SK-N-SH (cell line): Measurements from ENCODE around the gene CYFIP1. TPM values are rescaled to one million over a fixed set of nuclear protein-coding genes. Genes with fewer than 3 reads are reported as not detected.

ENCODE experiments used
- CTCF ChIA-PET: fragments of 300-600, 350-600 bp; formaldehyde crosslinking; extraction: SDS; loops from one replicate; lab custom pipeline; 2021; lab: Yijun Ruan, JAX
- POLR2A ChIA-PET: fragments of 350-600 bp; sonication (Branson Sonifier 250); formaldehyde crosslinking; extraction: SDS; loops from one replicate; lab custom pipeline; 2020; ENCODE audit warnings: antibody characterized with exemption, inconsistent platforms; lab: Yijun Ruan, JAX
- DNase-seq: peaks from one replicate; pipeline ENCODE4 v3.0.0; 2012
- H2AFZ ChIP-seq: fragments of 200-600 bp; sonication (generic); 2 replicates; pipeline ENCODE4 v1.8.1; 2016; ENCODE audit warnings: antibody characterized with exemption, mild to moderate bottlenecking, low read depth
- H3F3A ChIP-seq: fragments of 200-600 bp; sonication (generic); replicated peaks from 2 replicates; pipeline ENCODE3; 2016; ENCODE audit warnings: antibody characterized with exemption, mild to moderate bottlenecking; ENCODE audit not compliant: insufficient read depth
- H3K27ac ChIP-seq, 2 experiments: fragments of 200-500 bp in 1 of 2; fragments of 200-600 bp in 1 of 2; sonication (Bioruptor generic) in 1 of 2; sonication (generic), shearing (Covaris generic) in 1 of 2; 2 replicates each; pipeline versions ENCODE4 v1.5.1 to v1.6.1; 2014 to 2016; ENCODE audit warnings: low read depth in 2 of 2, inconsistent platforms in 1 of 2, low read length in 1 of 2, mild to moderate bottlenecking in 1 of 2, mixed read lengths in 1 of 2
- H3K27me3 ChIP-seq: fragments of 200-600 bp; sonication (generic), shearing (Covaris generic); 2 replicates; pipeline ENCODE4 v1.6.1; 2016; ENCODE audit warnings: mixed run types; ENCODE audit not compliant: insufficient read depth
- H3K36me3 ChIP-seq, 2 experiments: fragments of 200-500 bp in 1 of 2; fragments of 200-600 bp in 1 of 2; sonication (Bioruptor generic) in 1 of 2; sonication (generic) in 1 of 2; replicated peaks in 1 of 2; 2 replicates each; pipeline versions ENCODE3 to v1.5.1; 2014 to 2016; ENCODE audit warnings: low read length in 1 of 2, mild to moderate bottlenecking in 1 of 2; ENCODE audit not compliant: insufficient read depth in 2 of 2, control insufficient read depth in 1 of 2
- H3K4me1 ChIP-seq, 2 experiments: fragments of 200-500 bp in 1 of 2; fragments of 200-600 bp in 1 of 2; sonication (Bioruptor generic) in 1 of 2; sonication (generic), shearing (Covaris generic) in 1 of 2; 2 replicates each; pipeline versions ENCODE4 v1.5.1 to v1.6.1; 2014 to 2016; ENCODE audit warnings: low read depth in 1 of 2, low read length in 1 of 2, mixed run types in 1 of 2; ENCODE audit not compliant: insufficient read depth in 2 of 2, control insufficient read depth in 1 of 2
- H3K4me2 ChIP-seq: fragments of 200-600 bp; sonication (generic), shearing (Covaris generic); 2 replicates; pipeline ENCODE4 v1.6.1; 2017; ENCODE audit warnings: mixed run types
- H3K4me3 ChIP-seq, 2 experiments: fragments of 200-500 bp in 1 of 2; fragments of 200-600 bp in 1 of 2; sonication (Bioruptor generic) in 1 of 2; sonication (generic), shearing (Covaris generic) in 1 of 2; 2 replicates each; pipeline versions ENCODE4 v1.5.1 to v1.8.1; 2014 to 2016; ENCODE audit warnings: low read depth in 2 of 2, inconsistent platforms in 1 of 2, low read length in 1 of 2, mild to moderate bottlenecking in 1 of 2, mixed read lengths in 1 of 2, moderate library complexity in 1 of 2
- H3K79me2 ChIP-seq: fragments of 200-600 bp; sonication (generic); 2 replicates; pipeline ENCODE4 v1.8.1; 2017; ENCODE audit warnings: mild to moderate bottlenecking; ENCODE audit not compliant: insufficient read depth
- H3K9ac ChIP-seq: fragments of 200-600 bp; sonication (generic); 2 replicates; pipeline ENCODE4 v1.6.1; 2017; ENCODE audit warnings: mixed run types
- H3K9me2 ChIP-seq: fragments of 200-600 bp; sonication (generic); 2 replicates; pipeline ENCODE4 v1.6.1; 2017; ENCODE audit warnings: mixed run types
- H3K9me3 ChIP-seq: fragments of 200-600 bp; sonication (generic); 2 replicates; pipeline ENCODE4 v1.6.1; 2017; ENCODE audit warnings: mixed run types, mild to moderate bottlenecking, moderate library complexity
- H4K20me1 ChIP-seq: fragments of 200-600 bp; sonication (generic); 2 replicates; pipeline ENCODE4 v1.6.1; 2017; ENCODE audit warnings: mild to moderate bottlenecking, mixed run types; ENCODE audit not compliant: insufficient read depth
- CHD2 ChIP-seq: fragments of 150-350 bp; IDR thresholded peaks from 2 replicates; pipeline ENCODE4 v1.6.1; 2018; ENCODE audit warnings: low read length; ENCODE audit not compliant: partially characterized antibody
- EP300 ChIP-seq, 2 experiments: IDR thresholded peaks; 2 replicates each; pipeline versions ENCODE4 v1.4.0 to v1.6.1; 2012; ENCODE audit warnings: borderline replicate concordance in 1 of 2, low read depth in 1 of 2, low read length in 1 of 2
- EZH2phosphoT487 ChIP-seq: fragments of 200-600 bp; sonication (generic); IDR thresholded peaks from 2 replicates; pipeline ENCODE4 v1.6.1; 2017; ENCODE audit warnings: low read depth, mixed run types, mild to moderate bottlenecking, antibody characterized with exemption, moderate library complexity, borderline replicate concordance
- FOSL2 ChIP-seq: IDR thresholded peaks from 2 replicates; pipeline ENCODE4 v1.4.0; 2012; ENCODE audit warnings: low read depth, mild to moderate bottlenecking, moderate library complexity, borderline replicate concordance
- FOXJ3 ChIP-seq: sonication (generic); formaldehyde crosslinking; IDR thresholded peaks from 2 replicates; pipeline ENCODE4 v1.5.1; 2020; ENCODE audit warnings: mild to moderate bottlenecking, missing genetic modification reagents
- GABPA ChIP-seq: IDR thresholded peaks from 2 replicates; pipeline ENCODE4 v1.4.0; 2012; ENCODE audit warnings: low read depth, mild to moderate bottlenecking
- GATA2 ChIP-seq: sonication (generic); formaldehyde crosslinking; IDR thresholded peaks from 2 replicates; pipeline ENCODE4 v1.5.0; 2020; ENCODE audit warnings: mild to moderate bottlenecking, missing genetic modification reagents
- JUND ChIP-seq: IDR thresholded peaks from 2 replicates; pipeline ENCODE4 v1.4.0; 2012
- MEF2A ChIP-seq: IDR thresholded peaks from 2 replicates; pipeline ENCODE4 v1.4.0; 2012; ENCODE audit warnings: low read depth, borderline replicate concordance
- POLR2AphosphoS5 ChIP-seq: IDR thresholded peaks from 2 replicates; pipeline ENCODE4 v1.6.1; 2012; ENCODE audit warnings: low read depth, low read length
- RCOR1 ChIP-seq: fragments of 150-350 bp; IDR thresholded peaks from 2 replicates; pipeline ENCODE4 v1.6.1; 2017; ENCODE audit warnings: antibody characterized with exemption, low read length
- RFX5 ChIP-seq: IDR thresholded peaks from 2 replicates; pipeline ENCODE4 v1.6.1; 2012; ENCODE audit warnings: mild to moderate bottlenecking, improper control_type of control experiment, low read length
- SMC3 ChIP-seq: IDR thresholded peaks from 2 replicates; pipeline ENCODE4 v1.6.1; 2012; ENCODE audit warnings: low read depth, low read length, improper control_type of control experiment
- TAF1 ChIP-seq: IDR thresholded peaks from 2 replicates; pipeline ENCODE4 v1.6.1; 2012; ENCODE audit warnings: low read depth, mild to moderate bottlenecking, low read length, moderate library complexity, borderline replicate concordance
- TEAD4 ChIP-seq: IDR thresholded peaks from 2 replicates; pipeline ENCODE4 v1.4.0; 2012; ENCODE audit warnings: mild to moderate bottlenecking, borderline replicate concordance; ENCODE audit not compliant: insufficient read depth
- WGBS: methylation state at CpG from one replicate; pipeline ENCODE4 v1.1.6; 2017; ENCODE audit warnings: low lambda C conversion rate; 5-methylcytosine and 5-hydroxymethylcytosine counted together
- polyA plus RNA-seq, 3 experiments: library from polyadenylated mRNA; depleted of rRNA; stranded (reverse); fragments of >200 nt; gene quantifications; 2 replicates each; pipeline ENCODE4 v1.2.3, GENCODE V29; 2012
- TF ChIP-seq, protein P1 (sequence below): IDR thresholded peaks from 2 replicates; pipeline ENCODE4; 2012
- TF ChIP-seq, protein P2 (sequence below): IDR thresholded peaks from 2 replicates; pipeline ENCODE4 v1.4.0; 2012; ENCODE audit warnings: low read depth, borderline replicate concordance
- TF ChIP-seq, protein P3 (sequence below): IDR thresholded peaks from 2 replicates; pipeline ENCODE4 v1.4.0; 2012; ENCODE audit warnings: low read depth, borderline replicate concordance
- TF ChIP-seq, protein P4 (sequence below): fragments of 150-350 bp; IDR thresholded peaks from 2 replicates; pipeline ENCODE4 v1.6.1; 2016; ENCODE audit warnings: mild to moderate bottlenecking, low read depth, low read length

CYFIP1 gene
- polyA plus RNA-seq, 1 of the 3 experiments (the other 2 are of a cell fraction), result 53.4 TPM

DNA sequence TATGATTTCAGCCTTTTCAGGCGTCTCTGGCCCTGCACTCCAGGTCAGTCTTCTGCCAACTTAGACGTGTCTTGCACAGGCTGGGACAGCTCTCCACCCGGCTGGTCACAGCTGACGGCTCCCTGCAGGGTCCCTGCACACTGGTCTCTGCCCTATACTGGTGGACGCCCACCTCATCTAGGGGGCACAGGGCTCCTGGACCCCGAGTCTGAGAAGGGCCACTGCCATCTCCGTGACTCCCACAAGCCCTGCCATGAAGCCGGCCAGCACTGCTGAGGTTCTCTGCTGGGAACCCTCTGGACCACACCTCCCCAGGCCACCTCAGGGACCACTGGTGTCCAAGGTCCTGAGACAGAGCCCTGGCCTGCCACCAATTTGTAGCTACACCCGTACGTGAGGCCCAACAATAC lies 40.5 kb downstream of the CYFIP1 start (continued):
- TF ChIP-seq RCOR1 (no peak), FOXJ3 (no peak)

GRCh38 chr15:22939051-22939450 lies 41.1 kb downstream of the CYFIP1 start:
- Histone ChIP-seq H2AFZ (no peak overlapping the region), H3K9me2 (no peaks in the 10 kb centered on the region), H3K27ac (no peak overlapping the region), H3K4me3 (no peak overlapping the region), H3F3A (no peaks in the 10 kb centered on the region), H3K4me2 (no peak overlapping the region), H3K9ac (no peak overlapping the region), H3K27me3 (no peaks in the 10 kb centered on the region), H4K20me1 (peaks cover 3% of the 10 kb centered on the region; the same call in 1 of the 2 replicates), H3K79me2 (peaks cover 12% of the 10 kb centered on the region; the same call in 1 of the 2 replicates), H3K4me1 (no peaks in the 10 kb centered on the region), H3K36me3 (peaks cover 31 to 47% of the 10 kb centered on the region in 2 experiments), H3K9me3 (no peaks in the 10 kb centered on the region)
- DNase-seq, result no peak
- CTCF ChIA-PET, result no interaction called here
- POLR2A ChIA-PET, result no interaction called here
- WGBS, result 97% methylated on average over 13 of the region's 13 CpGs
- TF ChIP-seq TEAD4, result no peak
- no peak for TF ChIP-seq EP300 (IDR thresholded peaks at IDR 0.05; ENCODE audit: borderline replicate concordance in 1 of 2, low read depth in 1 of 2, low read length in 1 of 2)
- TF ChIP-seq, protein P1, sequence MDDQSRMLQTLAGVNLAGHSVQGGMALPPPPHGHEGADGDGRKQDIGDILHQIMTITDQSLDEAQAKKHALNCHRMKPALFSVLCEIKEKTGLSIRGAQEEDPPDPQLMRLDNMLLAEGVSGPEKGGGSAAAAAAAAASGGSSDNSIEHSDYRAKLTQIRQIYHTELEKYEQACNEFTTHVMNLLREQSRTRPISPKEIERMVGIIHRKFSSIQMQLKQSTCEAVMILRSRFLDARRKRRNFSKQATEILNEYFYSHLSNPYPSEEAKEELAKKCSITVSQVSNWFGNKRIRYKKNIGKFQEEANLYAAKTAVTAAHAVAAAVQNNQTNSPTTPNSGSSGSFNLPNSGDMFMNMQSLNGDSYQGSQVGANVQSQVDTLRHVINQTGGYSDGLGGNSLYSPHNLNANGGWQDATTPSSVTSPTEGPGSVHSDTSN, result no peak
- TF ChIP-seq FOSL2, result no peak
- TF ChIP-seq, protein P2, sequence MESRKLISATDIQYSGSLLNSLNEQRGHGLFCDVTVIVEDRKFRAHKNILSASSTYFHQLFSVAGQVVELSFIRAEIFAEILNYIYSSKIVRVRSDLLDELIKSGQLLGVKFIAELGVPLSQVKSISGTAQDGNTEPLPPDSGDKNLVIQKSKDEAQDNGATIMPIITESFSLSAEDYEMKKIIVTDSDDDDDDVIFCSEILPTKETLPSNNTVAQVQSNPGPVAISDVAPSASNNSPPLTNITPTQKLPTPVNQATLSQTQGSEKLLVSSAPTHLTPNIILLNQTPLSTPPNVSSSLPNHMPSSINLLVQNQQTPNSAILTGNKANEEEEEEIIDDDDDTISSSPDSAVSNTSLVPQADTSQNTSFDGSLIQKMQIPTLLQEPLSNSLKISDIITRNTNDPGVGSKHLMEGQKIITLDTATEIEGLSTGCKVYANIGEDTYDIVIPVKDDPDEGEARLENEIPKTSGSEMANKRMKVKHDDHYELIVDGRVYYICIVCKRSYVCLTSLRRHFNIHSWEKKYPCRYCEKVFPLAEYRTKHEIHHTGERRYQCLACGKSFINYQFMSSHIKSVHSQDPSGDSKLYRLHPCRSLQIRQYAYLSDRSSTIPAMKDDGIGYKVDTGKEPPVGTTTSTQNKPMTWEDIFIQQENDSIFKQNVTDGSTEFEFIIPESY, result no peak
- TF ChIP-seq TAF1, result no peak
- no peak for TF ChIP-seq CHD2

GRCh38 chr15:22936577-22937472 lies 43.3 kb downstream of the CYFIP1 start:
- Histone ChIP-seq H2AFZ (no peak overlapping the region), H3K27me3 (no peaks in the 10 kb centered on the region), H3K36me3 (peaks cover 34 to 41% of the 10 kb centered on the region in 2 experiments), H3F3A (no peaks in the 10 kb centered on the region), H3K4me3 (no peak overlapping the region), H3K79me2 (peaks cover 9% of the 10 kb centered on the region; the same call in 1 of the 2 replicates), H3K4me1 (no peaks in the 10 kb centered on the region), H3K9me2 (no peaks in the 10 kb centered on the region), H3K9ac (no peak overlapping the region), H3K4me2 (no peak overlapping the region), H4K20me1 (peaks cover 3% of the 10 kb centered on the region; the same call in 1 of the 2 replicates), H3K9me3 (no peaks in the 10 kb centered on the region), H3K27ac (no peak overlapping the region)
- ChIA-PET CTCF (interaction anchor here (0.6 kb wide), 1 partner anchor 48 kb away, joined by 3 read pairs; no protein-coding TSS in a partner anchor), POLR2A (no interaction called here)
- WGBS, result 95% methylated on average over 23 of the region's 23 CpGs
- no peak for DNase-seq
- TF ChIP-seq, protein P3, sequence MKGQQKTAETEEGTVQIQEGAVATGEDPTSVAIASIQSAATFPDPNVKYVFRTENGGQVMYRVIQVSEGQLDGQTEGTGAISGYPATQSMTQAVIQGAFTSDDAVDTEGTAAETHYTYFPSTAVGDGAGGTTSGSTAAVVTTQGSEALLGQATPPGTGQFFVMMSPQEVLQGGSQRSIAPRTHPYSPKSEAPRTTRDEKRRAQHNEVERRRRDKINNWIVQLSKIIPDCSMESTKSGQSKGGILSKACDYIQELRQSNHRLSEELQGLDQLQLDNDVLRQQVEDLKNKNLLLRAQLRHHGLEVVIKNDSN, result no peak
- no peak for TF ChIP-seq GATA2 (CRISPR knock-in tag)
- no peak for TF ChIP-seq EP300 (IDR thresholded peaks at IDR 0.05; ENCODE audit: borderline replicate concordance in 1 of 2, low read depth in 1 of 2, low read length in 1 of 2)
- no peak for TF ChIP-seq SMC3
- TF ChIP-seq MEF2A, result no peak
- TF ChIP-seq TAF1, result no peak
- no peak for TF ChIP-seq JUND
- no peak for TF ChIP-seq CHD2
- TF ChIP-seq EZH2phosphoT487, result no peak
- no peak for TF ChIP-seq POLR2AphosphoS5
- no peak for TF ChIP-seq GABPA
- TF ChIP-seq, protein P4, sequence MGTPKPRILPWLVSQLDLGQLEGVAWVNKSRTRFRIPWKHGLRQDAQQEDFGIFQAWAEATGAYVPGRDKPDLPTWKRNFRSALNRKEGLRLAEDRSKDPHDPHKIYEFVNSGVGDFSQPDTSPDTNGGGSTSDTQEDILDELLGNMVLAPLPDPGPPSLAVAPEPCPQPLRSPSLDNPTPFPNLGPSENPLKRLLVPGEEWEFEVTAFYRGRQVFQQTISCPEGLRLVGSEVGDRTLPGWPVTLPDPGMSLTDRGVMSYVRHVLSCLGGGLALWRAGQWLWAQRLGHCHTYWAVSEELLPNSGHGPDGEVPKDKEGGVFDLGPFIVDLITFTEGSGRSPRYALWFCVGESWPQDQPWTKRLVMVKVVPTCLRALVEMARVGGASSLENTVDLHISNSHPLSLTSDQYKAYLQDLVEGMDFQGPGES, result no peak
- no peak for TF ChIP-seq RFX5
- no peak for TF ChIP-seq FOSL2
